HPDE6-E6E7 (cell line): ENCODE results near the gene LSMEM2.
A peak's percentile ranks its signal among the peaks of the same experiment; 100 is the strongest.
"Not testable (repeated sequence)": the region's sequence is repeated elsewhere in the genome, so short reads cannot be mapped to it uniquely, and the experiment has no call there.

Experiments used
- DNase-seq: peaks from one replicate; pipeline ENCODE4 v3.0.0; 2011; ENCODE audit warnings: missing footprints; ENCODE audit errors: extremely low spot score

LSMEM2 gene

DNA sequence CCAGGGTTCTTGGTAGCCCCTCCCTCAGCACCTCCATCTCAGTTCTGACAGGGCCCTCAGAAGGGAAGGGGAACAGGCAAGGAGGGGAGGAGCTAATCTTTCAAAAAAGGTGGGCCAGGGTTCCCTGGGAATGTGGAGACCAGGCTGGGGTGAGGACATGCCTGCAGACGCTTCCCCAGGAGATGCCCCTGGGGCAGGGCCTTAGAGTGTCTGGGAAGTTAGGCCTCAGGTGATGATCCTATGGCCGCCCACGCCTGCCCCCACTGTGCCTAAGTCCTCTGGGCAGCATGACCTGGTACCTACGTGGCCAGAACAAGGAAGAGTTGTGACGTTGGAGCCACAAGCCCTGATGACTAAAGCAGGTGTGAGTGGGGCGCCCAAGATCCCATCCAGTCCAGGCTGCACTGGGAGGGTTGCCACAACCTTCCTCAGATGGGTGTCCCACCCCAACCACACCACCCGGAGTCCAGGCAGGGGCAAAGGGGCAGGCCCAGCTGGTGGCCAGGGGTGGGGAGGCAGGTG lies 13.9 kb upstream of the LSMEM2 start:
- DNase-seq = no peak

DNA sequence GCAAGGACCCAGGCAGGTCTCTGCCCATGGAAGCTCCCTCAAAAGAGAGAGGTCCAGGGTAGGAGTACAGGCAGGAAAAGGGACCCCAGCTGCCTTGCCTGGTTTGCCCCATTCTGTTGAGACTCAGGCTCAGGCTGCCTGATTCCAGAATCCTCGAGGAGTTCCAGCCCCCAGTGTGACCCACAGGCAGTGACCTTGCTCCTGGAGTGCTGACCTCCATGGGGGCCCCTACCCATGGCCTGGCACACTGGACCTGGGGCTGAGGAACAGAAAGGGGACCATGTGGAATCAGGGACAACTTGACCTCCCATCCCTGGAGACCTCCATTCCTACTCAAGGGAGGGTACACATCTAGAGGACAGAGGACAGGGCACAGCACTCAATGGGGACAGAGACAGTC lies 13.3 kb upstream of the LSMEM2 start:
- no peak for DNase-seq

DNA sequence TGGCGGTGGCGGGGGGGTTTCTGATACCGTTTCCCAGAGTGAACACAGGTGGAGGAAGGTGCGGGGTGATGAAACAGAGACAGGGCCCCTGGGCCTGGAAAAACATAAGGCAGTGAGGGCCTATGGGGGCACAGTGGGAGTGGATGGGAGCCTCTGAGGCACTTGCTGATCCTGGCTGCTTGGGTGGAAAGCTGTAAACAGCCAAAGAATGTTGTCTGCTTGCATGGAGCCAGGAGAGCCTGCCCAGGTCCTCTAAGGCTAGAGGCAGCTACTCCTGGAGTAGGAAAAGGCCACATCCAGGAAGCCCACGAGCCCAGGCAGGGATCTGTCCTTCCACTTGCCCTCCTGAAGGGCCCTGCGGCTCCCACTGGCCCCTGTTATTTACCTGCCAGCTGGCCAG lies 12.9 kb upstream of the LSMEM2 start:
- DNase-seq = no peak

DNA sequence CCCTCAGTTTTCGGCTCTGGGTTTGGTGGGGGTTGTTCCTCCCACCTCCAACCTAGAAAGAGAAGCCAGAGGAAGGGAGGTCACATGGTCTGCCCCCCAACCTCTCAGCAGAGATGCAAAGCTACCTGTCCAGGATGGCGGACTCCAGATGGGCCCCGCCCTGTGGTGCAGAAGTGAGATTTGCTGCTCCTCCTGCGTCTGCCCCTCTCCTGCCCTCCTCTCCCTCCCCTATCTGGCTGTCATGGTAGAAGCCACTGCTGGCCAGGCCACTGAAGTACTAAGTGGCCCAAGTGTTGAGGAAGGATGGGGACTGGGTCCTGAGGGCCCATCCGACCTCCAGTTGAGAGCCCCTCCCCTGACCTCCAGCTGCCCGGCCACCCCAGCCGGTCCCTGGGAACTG lies 12.1 kb upstream of the LSMEM2 start:
- DNase-seq = no peak

DNA sequence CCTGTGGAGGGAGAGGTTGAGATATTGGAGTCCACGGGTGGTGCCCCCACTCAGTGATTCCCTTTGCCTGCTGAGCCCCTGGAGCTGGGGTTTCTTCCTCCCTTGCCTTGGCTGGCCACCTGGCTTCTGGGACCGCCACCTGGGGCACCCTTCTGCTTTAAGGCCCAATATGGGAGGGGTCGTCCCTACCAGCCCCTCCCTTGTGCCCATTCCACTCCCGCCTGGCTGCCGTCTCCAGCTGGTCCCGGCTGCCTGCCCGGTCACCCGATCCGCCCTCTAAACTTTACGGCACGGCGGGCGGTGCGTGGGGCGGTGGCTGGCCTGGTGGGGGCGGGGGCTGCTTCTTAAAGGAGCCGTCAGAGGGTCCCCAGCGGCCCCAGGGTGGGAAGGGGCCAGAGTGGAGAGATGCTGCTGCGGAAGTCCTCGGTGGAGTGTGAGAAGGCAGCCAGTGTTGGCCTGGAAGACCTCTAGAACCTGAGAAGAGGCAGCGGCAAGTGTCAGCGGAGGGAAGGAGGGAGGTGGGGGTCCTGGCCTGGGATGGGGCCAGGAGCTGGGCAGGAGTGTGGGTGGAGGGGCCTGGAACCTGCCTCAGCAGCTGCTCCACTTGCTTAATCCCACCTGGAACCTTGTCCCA lies 11.5 kb upstream of the LSMEM2 start:
- no peak for DNase-seq

DNA sequence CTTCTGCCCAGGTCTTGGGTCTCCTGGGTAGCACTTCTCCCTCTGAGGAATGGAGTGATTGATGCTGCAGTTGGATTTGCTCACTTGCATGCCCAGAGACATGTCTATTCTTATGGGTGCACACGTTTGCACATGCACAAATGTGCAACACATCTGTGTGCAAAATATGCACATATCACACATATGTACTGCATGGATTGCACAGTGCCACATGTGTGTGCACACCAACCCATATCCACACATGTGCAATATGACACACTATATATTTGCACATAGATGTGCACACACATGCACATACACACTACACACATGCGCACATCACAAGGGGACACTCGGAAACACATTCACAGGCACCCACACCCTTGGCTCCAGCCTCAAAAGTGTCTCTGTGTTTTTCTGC lies 10.6 kb upstream of the LSMEM2 start:
- no peak for DNase-seq

DNA sequence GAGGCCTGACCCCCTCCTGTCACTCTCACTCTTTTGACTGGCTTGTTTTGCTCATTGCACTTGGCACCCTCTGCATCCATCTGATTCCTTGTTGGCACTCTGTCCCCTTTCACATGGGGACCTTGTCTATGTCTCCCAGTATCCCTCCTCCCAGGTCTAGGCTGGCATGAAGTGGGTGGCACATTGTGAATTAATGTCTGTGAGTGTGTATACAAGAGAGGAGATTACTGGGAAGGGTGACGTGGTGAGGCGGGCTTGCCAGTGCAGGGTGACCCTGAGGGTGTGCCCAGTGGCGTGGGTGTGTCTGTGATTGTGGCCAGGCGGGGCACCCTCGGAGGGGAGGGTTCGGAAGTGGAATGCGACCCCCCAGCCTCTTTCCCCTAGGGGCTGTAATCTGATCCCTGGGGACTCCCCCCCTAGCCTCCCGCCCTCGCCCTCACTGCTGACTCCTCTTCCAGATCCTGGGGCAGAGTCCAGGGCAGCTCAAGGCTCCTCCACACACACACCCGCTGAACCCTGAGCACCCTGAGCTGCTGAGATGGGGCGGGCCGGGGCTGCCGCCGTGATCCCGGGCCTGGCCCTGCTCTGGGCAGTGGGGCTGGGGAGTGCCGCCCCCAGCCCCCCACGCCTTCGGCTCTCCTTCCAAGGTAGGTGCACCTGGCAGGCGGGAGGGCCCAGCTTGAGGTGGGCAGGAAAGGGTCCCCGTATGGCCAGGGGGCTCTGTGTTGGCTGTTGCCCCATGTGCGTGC lies 10.0 kb upstream of the LSMEM2 start, which contains the start of gene SEMA3B:
Gene SEMA3B, plus strand, starts transcription at position 445 of the 749 bp plus-strand sequence. Its CDS starts 94 bp downstream, at position 539.
- peak; percentile 58 for DNase-seq

DNA sequence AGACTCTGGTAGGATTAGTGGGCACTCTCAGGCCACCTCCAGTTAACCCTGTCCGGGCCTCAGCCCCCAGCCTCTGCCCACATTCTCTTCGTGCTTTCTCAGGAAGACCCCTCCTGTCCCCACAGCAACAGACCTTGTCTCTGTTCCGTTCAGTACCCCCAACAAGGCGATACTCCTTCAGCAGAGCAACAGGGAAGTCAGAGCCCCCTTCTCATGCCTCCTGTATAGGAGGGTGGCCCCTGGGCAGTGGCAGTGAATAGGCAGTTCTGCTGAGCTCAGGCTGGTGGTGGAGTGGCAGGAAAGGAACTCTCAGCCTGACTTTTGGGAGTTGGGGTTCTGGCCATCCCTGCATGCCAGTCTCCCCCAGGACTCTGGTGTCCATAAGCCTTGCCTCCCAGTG lies 9.4 kb upstream of the LSMEM2 start:
- no peak for DNase-seq

DNA sequence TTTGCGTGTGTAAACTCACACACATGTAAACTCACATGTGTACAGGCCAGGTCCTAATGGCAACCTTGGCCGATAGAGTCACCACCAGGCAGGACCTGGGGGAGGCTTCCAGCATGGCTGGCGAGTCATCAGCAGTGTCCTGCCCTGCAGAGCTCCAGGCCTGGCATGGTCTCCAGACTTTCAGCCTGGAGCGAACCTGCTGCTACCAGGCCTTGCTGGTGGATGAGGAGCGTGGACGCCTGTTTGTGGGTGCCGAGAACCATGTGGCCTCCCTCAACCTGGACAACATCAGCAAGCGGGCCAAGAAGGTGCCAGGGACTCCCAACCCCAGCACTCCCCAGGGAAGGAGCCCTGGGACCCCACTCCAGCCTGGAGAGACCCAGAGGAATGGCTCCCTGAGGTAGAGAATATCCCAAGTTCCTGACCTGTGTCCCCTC lies 8.9 kb upstream of the LSMEM2 start:
- no peak for DNase-seq

DNA sequence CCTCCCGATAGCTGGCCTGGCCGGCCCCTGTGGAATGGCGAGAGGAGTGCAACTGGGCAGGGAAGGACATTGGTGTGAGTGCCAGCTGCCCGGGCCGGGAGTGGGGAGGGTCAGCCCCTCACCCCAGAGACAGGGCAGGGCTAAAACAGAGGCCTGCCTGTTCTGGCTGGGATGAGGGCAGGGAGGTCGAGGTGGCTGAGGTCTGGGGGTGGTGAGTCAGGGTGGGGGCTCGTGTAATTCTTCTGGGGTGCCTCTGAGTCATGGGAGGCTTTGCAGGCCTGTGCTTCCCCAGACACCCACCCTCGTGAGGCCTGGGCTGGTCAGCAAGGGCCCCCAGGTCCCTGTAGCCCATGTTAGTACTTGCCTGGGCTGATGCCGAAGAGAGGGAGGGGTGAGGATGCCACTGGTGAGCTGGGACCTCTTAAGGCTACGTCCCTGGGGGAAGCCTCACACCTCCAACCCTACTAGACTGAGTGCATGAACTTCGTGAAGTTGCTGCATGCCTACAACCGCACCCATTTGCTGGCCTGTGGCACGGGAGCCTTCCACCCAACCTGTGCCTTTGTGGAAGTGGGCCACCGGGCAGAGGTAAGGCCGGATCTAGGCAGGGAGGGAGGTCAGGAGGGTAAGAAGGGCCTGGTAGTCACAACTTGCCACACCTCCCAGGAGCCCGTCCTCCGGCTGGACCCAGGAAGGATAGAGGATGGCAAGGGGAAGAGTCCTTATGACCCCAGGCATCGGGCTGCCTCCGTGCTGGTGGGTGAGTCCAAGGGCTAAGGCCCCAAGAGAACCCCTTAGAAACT lies 8.3 kb upstream of the LSMEM2 start:
- no peak for DNase-seq

DNA sequence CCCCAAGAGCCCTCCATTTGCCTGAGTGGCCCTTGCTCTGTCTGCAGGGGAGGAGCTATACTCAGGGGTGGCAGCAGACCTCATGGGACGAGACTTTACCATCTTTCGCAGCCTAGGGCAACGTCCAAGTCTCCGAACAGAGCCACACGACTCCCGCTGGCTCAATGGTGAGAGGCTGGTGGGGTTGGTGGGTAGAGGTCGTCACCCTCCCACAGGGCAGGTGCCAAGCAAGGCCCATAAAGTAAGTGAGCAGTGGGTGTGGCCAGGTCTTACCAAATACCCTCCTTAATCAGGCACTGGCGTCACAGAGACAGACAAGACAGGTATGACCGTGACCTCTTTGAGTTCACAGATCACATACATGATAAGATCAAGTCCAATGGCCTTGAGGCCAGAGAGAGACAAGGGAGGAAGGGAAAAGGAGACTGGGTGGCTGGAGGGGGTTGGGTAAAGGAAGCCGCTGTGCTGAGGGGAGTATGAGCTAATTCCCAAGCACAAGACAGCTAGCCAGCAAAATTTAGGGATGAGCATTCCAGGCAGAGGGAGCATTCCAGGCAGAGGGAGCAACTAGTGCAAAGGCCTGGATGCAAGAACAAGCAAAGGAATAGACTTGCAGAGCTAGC lies 7.5 kb upstream of the LSMEM2 start:
- DNase-seq = no peak

DNA sequence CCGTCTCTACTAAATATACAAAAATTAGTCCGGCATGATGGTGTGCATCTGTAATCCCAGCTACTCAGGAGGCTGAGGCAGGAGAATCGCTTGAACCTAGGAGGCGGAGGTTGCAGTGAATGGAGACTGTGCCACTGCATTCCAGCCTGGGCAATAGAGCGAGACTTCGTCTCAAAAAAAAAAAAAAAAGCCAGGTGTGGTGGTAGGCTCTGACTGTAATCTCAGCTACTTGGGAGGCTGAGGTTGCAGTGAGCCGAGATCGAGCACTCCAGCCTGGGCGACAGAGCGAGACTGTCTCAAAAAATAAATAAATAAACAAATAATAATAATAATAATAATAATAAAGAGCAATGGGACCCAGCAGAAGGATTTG lies 6.4 kb upstream of the LSMEM2 start:
- DNase-seq = not testable (repeated sequence)

DNA sequence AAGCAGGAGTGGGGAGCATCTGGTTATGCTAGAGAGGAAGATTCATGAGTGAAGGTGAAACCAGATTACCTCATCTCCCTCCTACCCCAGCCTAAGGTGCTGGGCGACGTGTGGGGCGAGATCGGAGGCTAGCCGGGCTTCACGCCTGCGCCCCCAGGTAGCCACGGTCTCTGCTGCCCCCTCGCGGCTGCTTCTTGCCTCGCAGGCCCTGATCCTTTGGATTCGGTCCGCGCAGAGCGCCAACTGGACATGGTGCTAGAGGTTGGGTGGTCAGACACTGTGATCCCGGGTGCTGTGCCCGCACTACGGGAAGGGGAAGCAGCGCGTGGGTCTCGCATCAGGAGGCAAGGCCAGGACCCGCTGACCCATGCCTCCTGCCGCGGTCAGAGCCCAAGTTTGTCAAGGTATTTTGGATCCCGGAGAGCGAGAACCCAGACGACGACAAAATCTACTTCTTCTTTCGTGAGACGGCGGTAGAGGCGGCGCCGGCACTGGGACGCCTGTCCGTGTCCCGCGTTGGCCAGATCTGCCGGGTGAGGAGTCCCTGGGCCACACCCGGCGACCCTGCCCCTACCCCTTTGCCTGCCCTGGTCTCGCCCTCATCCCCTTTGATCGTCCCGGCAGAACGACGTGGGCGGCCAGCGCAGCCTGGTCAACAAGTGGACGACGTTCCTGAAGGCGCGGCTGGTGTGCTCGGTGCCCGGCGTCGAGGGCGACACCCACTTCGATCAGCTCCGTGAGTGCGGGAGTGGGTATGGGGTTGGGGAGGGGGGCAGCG lies 5.8 kb upstream of the LSMEM2 start:
- no peak for DNase-seq

DNA sequence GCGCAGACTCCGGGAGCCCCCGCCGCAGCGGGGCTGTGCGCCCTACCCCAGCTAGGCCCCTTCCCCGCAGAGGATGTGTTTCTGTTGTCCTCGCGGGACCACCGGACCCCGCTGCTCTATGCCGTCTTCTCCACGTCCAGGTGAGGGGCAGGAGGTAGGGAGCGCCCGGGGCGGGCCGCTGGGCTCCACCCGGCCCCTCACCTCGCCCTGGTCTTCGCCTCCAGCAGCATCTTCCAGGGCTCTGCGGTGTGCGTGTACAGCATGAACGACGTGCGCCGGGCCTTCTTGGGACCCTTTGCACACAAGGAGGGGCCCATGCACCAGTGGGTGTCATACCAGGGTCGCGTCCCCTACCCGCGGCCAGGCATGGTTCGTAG lies 5.2 kb upstream of the LSMEM2 start:
- DNase-seq = no peak

DNA sequence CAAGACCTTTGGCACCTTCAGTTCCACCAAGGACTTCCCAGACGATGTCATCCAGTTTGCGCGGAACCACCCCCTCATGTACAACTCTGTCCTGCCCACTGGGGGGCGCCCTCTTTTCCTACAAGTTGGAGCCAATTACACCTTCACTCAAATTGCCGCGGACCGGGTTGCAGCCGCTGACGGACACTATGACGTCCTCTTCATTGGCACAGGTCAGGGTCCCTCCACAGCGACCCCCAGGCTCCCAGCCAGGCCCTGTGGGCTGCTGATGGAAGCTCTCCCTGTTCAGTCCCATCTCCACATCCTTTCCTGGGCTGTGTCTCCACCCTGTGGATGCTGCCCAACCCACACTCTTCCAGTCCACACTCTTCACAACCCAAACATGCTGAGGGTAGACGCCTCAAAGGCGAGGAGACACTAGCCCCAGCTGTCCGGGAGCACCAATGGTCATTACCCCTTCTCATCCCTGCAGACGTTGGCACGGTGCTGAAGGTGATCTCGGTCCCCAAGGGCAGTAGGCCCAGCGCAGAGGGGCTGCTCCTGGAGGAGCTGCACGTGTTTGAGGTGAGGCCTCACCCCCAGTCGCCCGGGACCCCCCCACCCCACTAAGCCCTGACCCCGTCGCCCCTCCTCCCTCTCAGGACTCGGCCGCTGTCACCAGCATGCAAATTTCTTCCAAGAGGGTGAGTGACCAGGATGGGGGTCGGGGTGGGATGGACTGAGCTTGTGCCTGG lies 4.3 kb upstream of the LSMEM2 start:
- no peak for DNase-seq

DNA sequence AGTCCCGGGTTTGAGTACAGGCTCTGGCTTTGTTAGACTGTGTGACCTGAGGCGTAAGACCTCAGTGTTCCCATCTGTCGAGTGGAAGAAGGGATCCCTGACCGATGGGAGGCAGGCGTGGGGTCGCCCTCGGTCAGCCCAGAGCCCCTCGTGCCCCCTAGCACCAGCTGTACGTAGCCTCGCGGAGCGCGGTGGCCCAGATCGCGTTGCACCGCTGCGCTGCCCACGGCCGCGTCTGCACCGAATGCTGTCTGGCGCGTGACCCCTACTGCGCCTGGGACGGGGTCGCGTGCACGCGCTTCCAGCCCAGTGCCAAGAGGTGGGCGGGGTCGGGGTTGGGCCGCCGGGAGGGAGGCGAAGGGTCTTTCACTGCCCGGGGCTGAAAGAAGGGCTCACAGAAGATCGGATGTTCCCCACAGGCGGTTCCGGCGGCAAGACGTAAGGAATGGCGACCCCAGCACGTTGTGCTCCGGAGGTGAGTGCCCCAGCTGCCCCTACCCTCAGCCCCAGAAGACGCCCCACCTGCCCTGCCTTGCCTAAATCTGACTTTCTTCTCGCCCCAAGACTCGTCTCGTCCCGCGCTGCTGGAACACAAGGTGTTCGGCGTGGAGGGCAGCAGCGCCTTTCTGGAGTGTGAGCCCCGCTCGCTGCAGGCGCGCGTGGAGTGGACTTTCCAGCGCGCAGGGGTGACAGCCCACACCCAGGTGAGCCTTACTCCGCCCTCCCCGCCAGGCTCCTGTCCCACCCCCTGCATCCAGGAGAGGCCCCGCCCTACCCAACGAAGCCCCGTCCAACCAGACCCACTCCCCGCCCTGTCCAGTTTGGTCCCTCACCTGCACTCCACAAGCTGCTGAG lies 3.5 kb upstream of the LSMEM2 start:
- DNase-seq = no peak

DNA sequence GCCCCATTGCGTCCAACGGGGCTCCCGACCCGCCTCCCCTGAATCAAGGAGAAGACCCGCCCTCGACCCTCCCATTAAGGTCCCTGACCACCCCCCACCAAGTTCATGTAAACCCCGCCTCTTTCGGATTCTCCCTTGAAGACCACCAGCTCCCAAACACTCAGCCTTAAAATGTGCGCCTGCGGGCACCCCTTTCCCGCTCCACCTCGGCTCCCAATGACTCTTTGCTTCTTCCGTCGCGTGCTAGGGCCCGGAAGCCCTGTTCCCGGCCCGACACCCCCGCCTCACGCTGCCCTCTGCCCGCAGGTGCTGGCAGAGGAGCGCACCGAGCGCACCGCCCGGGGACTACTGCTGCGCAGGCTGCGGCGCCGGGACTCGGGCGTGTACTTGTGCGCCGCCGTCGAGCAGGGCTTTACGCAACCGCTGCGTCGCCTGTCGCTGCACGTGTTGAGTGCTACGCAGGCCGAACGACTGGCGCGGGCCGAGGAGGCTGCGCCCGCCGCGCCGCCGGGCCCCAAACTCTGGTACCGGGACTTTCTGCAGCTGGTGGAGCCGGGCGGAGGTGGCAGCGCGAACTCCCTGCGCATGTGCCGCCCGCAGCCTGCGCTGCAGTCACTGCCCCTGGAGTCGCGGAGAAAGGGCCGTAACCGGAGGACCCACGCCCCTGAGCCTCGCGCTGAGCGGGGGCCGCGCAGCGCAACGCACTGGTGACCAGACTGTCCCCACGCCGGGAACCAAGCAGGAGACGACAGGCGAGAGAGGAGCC lies 2.7 kb upstream of the LSMEM2 start:
- no peak for DNase-seq

DNA sequence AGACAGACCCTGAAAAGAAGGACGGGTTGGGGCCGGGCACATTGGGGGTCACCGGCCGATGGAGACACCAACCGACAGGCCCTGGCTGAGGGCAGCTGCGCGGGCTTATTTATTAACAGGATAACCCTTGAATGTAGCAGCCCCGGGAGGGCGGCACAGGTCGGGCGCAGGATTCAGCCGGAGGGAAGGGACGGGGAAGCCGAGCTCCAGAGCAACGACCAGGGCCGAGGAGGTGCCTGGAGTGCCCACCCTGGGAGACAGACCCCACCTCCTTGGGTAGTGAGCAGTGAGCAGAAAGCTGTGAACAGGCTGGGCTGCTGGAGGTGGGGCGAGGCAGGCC lies 2.2 kb upstream of the LSMEM2 start:
- no peak for DNase-seq
